Measurements from ENCODE around the gene FAM171A2. TPM values are rescaled to one million over a fixed set of nuclear protein-coding genes. Genes with fewer than 3 reads are reported as not detected.

FAM171A2 gene
- total and polyA plus RNA-seq, 2 of the 8 experiments (the other 6 are each of a cell fraction or from before 2014, with no cell fraction given), result 21.9 to 24.1 TPM

DNA sequence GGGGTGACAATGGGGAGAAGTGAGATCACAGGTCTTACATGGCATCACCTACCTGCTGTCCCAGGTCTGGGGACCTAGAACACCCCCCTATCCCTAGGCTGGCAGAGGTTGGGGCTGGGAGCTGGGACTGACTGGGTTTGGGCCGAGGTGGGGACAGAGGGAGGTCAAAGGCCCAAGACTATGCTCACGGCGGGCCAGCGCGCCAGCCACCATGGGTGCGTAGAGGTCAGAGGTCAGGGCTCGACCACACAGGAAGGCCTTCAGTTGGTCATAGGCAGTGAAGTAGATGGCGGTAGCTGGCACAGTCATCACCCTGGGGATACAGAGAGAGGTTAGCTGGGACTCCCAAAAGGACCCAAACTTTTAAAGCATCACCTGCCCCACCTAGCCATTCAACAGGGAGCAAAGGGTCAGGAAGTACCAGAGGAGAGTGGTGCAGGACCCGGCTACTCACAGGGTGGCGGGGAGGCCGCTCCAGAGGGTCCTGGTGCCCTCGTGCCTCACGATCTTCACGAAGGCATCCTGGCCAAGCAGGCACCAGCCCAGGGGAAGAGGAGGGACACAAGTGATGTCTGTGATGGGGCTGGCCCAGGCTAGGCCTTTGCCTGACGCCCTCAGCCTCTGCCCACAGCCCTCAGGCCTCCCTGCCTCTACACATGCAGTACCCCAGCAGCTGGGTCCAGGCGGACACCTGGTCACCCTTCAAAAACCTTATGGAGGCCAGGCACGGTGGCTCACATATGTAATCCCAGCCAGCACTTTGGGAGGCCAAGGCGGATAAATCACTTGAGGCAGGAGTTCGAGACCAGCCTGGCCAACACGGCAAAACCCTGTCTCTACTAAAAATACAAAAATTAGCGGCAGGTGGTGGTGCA lies 42.2 kb downstream of the FAM171A2 start (continued):
- TF ChIP-seq, protein P1, sequence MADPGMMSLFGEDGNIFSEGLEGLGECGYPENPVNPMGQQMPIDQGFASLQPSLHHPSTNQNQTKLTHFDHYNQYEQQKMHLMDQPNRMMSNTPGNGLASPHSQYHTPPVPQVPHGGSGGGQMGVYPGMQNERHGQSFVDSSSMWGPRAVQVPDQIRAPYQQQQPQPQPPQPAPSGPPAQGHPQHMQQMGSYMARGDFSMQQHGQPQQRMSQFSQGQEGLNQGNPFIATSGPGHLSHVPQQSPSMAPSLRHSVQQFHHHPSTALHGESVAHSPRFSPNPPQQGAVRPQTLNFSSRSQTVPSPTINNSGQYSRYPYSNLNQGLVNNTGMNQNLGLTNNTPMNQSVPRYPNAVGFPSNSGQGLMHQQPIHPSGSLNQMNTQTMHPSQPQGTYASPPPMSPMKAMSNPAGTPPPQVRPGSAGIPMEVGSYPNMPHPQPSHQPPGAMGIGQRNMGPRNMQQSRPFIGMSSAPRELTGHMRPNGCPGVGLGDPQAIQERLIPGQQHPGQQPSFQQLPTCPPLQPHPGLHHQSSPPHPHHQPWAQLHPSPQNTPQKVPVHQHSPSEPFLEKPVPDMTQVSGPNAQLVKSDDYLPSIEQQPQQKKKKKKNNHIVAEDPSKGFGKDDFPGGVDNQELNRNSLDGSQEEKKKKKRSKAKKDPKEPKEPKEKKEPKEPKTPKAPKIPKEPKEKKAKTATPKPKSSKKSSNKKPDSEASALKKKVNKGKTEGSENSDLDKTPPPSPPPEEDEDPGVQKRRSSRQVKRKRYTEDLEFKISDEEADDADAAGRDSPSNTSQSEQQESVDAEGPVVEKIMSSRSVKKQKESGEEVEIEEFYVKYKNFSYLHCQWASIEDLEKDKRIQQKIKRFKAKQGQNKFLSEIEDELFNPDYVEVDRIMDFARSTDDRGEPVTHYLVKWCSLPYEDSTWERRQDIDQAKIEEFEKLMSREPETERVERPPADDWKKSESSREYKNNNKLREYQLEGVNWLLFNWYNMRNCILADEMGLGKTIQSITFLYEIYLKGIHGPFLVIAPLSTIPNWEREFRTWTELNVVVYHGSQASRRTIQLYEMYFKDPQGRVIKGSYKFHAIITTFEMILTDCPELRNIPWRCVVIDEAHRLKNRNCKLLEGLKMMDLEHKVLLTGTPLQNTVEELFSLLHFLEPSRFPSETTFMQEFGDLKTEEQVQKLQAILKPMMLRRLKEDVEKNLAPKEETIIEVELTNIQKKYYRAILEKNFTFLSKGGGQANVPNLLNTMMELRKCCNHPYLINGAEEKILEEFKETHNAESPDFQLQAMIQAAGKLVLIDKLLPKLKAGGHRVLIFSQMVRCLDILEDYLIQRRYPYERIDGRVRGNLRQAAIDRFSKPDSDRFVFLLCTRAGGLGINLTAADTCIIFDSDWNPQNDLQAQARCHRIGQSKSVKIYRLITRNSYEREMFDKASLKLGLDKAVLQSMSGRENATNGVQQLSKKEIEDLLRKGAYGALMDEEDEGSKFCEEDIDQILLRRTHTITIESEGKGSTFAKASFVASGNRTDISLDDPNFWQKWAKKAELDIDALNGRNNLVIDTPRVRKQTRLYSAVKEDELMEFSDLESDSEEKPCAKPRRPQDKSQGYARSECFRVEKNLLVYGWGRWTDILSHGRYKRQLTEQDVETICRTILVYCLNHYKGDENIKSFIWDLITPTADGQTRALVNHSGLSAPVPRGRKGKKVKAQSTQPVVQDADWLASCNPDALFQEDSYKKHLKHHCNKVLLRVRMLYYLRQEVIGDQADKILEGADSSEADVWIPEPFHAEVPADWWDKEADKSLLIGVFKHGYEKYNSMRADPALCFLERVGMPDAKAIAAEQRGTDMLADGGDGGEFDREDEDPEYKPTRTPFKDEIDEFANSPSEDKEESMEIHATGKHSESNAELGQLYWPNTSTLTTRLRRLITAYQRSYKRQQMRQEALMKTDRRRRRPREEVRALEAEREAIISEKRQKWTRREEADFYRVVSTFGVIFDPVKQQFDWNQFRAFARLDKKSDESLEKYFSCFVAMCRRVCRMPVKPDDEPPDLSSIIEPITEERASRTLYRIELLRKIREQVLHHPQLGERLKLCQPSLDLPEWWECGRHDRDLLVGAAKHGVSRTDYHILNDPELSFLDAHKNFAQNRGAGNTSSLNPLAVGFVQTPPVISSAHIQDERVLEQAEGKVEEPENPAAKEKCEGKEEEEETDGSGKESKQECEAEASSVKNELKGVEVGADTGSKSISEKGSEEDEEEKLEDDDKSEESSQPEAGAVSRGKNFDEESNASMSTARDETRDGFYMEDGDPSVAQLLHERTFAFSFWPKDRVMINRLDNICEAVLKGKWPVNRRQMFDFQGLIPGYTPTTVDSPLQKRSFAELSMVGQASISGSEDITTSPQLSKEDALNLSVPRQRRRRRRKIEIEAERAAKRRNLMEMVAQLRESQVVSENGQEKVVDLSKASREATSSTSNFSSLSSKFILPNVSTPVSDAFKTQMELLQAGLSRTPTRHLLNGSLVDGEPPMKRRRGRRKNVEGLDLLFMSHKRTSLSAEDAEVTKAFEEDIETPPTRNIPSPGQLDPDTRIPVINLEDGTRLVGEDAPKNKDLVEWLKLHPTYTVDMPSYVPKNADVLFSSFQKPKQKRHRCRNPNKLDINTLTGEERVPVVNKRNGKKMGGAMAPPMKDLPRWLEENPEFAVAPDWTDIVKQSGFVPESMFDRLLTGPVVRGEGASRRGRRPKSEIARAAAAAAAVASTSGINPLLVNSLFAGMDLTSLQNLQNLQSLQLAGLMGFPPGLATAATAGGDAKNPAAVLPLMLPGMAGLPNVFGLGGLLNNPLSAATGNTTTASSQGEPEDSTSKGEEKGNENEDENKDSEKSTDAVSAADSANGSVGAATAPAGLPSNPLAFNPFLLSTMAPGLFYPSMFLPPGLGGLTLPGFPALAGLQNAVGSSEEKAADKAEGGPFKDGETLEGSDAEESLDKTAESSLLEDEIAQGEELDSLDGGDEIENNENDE (IDR thresholded peaks at IDR 0.05; ENCODE audit: insufficient replicate concordance, low read length), result no peak
- TF ChIP-seq ASH2L (IDR thresholded peaks at IDR 0.05; ENCODE audit: low read length) (no peak), POLR2A (IDR thresholded peaks at IDR 0.05; ENCODE audit: control extremely low read depth in 1 of 2, low read depth in 2 of 2, low read length in 2 of 2) (no peak), SIN3A (conservative IDR thresholded peaks at IDR 0.05 in 1 of 2, IDR thresholded peaks at IDR 0.05 in 1 of 2; ENCODE audit: low read depth in 1 of 2, low read length in 2 of 2) (no peak), JUND (IDR thresholded peaks at IDR 0.05; ENCODE audit: low read length) (no peak)
- TF ChIP-seq, protein P2, sequence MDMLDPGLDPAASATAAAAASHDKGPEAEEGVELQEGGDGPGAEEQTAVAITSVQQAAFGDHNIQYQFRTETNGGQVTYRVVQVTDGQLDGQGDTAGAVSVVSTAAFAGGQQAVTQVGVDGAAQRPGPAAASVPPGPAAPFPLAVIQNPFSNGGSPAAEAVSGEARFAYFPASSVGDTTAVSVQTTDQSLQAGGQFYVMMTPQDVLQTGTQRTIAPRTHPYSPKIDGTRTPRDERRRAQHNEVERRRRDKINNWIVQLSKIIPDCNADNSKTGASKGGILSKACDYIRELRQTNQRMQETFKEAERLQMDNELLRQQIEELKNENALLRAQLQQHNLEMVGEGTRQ (IDR thresholded peaks at IDR 0.05; ENCODE audit: low read length), result no peak
- TF ChIP-seq, protein P3, sequence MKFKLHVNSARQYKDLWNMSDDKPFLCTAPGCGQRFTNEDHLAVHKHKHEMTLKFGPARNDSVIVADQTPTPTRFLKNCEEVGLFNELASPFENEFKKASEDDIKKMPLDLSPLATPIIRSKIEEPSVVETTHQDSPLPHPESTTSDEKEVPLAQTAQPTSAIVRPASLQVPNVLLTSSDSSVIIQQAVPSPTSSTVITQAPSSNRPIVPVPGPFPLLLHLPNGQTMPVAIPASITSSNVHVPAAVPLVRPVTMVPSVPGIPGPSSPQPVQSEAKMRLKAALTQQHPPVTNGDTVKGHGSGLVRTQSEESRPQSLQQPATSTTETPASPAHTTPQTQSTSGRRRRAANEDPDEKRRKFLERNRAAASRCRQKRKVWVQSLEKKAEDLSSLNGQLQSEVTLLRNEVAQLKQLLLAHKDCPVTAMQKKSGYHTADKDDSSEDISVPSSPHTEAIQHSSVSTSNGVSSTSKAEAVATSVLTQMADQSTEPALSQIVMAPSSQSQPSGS (IDR thresholded peaks at IDR 0.05; ENCODE audit: low read length), result no peak

All from H1 (cell line).